Measurements from ENCODE around the gene ANKRD44. TPM values are rescaled to one million over a fixed set of nuclear protein-coding genes. Genes with fewer than 3 reads are reported as not detected.

Gene ANKRD44
- total and polyA plus RNA-seq, 5 experiments from 2014 or later = 85.8 to 279 (median 96.1) TPM

GRCh38 chr2:197204519-197205250, 105.9 kb downstream of the ANKRD44 start:
- POLR2A ChIA-PET = interaction anchor here (0.6 to 24.4 kb wide), 10 partner anchors 6 to 102 kb away, joined by 3 to 582 read pairs (median 5); partner anchors contain the start of gene ANKRD44
- Mint-ChIP-seq H3K27me3 (no peaks in the 10 kb centered on the region), H3K36me3 (peaks cover 6 to 35% (median 27%) of the 10 kb centered on the region in 3 donors), H3K4me1 (peaks cover 47 to 97% (median 95%) of the 10 kb centered on the region in 4 donors), H3K4me3 (peak overlapping the region in 8 of 10 donors; percentile 69 to 88 (median 74)), H3K9me3 (peaks cover 0 to 3% (median 0%) of the 10 kb centered on the region in 9 donors), H3K27ac (peak overlapping the region; percentile 97 to 100 (median 98))
- DNase-seq (no peak), ATAC-seq (no peak)

GRCh38 chr2:197201874-197202273, 108.7 kb downstream of the ANKRD44 start:
- ATAC-seq = no peak
- Mint-ChIP-seq H3K4me3 (peak overlapping the region; percentile 26 to 94 (median 72)), H3K36me3 (peaks cover 6 to 44% (median 33%) of the 10 kb centered on the region in 3 donors), H3K4me1 (peaks cover 45 to 96% (median 91%) of the 10 kb centered on the region in 4 donors), H3K9me3 (peaks cover 0 to 3% (median 0%) of the 10 kb centered on the region in 9 donors), H3K27me3 (peaks cover 0 to 2% (median 0%) of the 10 kb centered on the region in 5 donors), H3K27ac (peak overlapping the region; percentile 92 to 99 (median 96))
- POLR2A ChIA-PET = interaction anchor here (1.0 to 24.4 kb wide), 7 partner anchors 10 to 116 kb away, joined by 3 to 582 read pairs (median 5); partner anchors contain the start of gene ANKRD44
- no peak for DNase-seq

- H3K27ac Mint-ChIP-seq = peak overlapping the region; percentile 96 to 100 (median 98)
- H3K9me3 Mint-ChIP-seq = peaks cover 0 to 3% (median 0%) of the 10 kb centered on the region in 9 donors
- DNase-seq = no peak
- POLR2A ChIA-PET = interaction anchor here (1.1 to 24.4 kb wide), 6 partner anchors 9 to 106 kb away, joined by 3 to 582 read pairs (median 4); partner anchors contain the start of gene ANKRD44
- no peak for ATAC-seq
- H3K4me1 Mint-ChIP-seq = peaks cover 44 to 96% (median 91%) of the 10 kb centered on the region in 4 donors
- peaks cover 6 to 44% (median 33%) of the 10 kb centered on the region in 3 donors for H3K36me3 Mint-ChIP-seq
- peak overlapping the region; percentile 66 to 98 (median 92) for H3K4me3 Mint-ChIP-seq
- peaks cover 0 to 2% (median 0%) of the 10 kb centered on the region in 5 donors for H3K27me3 Mint-ChIP-seq
Observed at GRCh38 chr2:197200762-197201058, 109.9 kb downstream of the ANKRD44 start.

DNA sequence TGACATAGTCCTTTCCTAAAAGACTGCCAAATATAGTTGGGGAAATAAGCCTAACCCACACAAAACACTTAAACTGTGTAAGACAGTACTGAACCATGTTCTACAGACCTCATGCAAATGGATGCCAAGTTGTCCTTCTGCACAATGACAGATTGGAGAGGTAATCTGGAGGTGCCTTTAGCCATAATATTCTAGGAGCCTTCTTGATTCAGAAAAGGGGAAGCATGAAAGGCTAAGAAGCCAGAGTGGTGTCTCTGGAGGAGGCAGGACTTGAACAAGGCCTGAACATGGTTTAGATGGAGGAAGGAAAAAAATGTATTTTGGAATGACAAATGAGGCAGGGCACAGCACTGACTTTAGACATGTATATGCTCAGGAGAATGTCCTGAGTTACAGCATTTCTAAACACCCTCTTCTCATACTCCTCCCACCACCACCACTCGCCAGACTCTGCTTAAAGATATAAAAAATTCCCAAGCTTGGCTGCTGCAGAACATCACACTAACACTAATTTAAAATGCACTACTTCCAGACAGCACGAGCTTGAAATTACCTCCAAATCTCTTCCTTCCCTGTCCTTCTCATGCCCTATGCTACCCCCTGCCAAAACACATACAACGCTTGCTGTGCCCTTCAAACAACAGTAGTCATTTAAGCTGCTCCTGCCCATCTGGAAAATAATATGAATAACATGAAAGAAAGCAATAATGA, 110.4 kb downstream of the ANKRD44 start:
- Mint-ChIP-seq H3K27ac (peak overlapping the region; percentile 96 to 100 (median 98)), H3K9me3 (peaks cover 0 to 3% (median 0%) of the 10 kb centered on the region in 9 donors), H3K4me1 (peaks cover 44 to 96% (median 91%) of the 10 kb centered on the region in 4 donors), H3K36me3 (peaks cover 6 to 44% (median 31%) of the 10 kb centered on the region in 3 donors), H3K27me3 (peaks cover 0 to 2% (median 0%) of the 10 kb centered on the region in 5 donors), H3K4me3 (peak overlapping the region; percentile 66 to 98 (median 92))
- POLR2A ChIA-PET = interaction anchor here (1.1 to 24.4 kb wide), 11 partner anchors 9 to 107 kb away, joined by 3 to 582 read pairs (median 7); partner anchors contain the start of gene ANKRD44
- no peak for DNase-seq
- ATAC-seq = no peak

DNA sequence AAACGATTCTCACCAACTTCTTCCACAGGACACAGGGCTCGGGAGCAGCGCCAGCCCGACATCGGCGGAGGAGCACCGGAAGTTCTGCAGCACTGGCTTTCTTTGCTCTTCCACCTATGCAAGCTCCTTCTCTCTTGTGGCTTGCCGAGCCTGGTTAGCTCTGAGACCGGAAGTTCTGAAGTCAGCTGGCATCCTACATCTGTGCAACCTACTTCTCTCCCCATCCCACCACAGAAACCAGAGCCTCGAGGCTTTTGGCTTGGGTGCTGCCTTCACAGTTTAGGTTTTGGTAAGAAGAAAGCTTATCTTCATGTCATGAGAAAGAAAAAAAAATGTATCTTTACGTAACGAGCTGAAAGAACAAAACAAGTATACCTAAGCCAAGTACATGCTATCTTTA, 111.7 kb downstream of the ANKRD44 start:
- H3K27ac Mint-ChIP-seq = peak overlapping the region; percentile 96 to 100 (median 98)
- DNase-seq = peak; percentile 63 to 98 (median 93)
- H3K27me3 Mint-ChIP-seq = peaks cover 0 to 2% (median 0%) of the 10 kb centered on the region in 5 donors

GRCh38 chr2:197197895-197198311, 112.7 kb downstream of the ANKRD44 start:
- peaks cover 0 to 3% (median 0%) of the 10 kb centered on the region in 9 donors for H3K9me3 Mint-ChIP-seq
- DNase-seq (peak in 6 of 10 donors; percentile 38 to 64 (median 50)), ATAC-seq (peak; percentile 16 to 17)
- POLR2A ChIA-PET = interaction anchor here (0.6 to 24.4 kb wide), 32 partner anchors 8 to 302 kb away, joined by 3 to 582 read pairs (median 6); partner anchors contain the start of genes ANKRD44, HSPD1 and HSPE1
- H3K4me1 Mint-ChIP-seq = peaks cover 39 to 95% (median 87%) of the 10 kb centered on the region in 4 donors
- peaks cover 0 to 2% (median 0%) of the 10 kb centered on the region in 5 donors for H3K27me3 Mint-ChIP-seq
- peak overlapping the region; percentile 96 to 100 (median 98) for H3K27ac Mint-ChIP-seq
- peak overlapping the region; percentile 86 to 98 (median 94) for H3K4me3 Mint-ChIP-seq
- peaks cover 6 to 31% (median 16%) of the 10 kb centered on the region in 3 donors for H3K36me3 Mint-ChIP-seq

More for the DNA sequence above, 111.7 kb downstream of the ANKRD44 start:
- Mint-ChIP-seq H3K36me3 (peaks cover 6 to 40% (median 25%) of the 10 kb centered on the region in 3 donors), H3K4me1 (peaks cover 42 to 96% (median 92%) of the 10 kb centered on the region in 4 donors), H3K9me3 (peaks cover 0 to 3% (median 0%) of the 10 kb centered on the region in 9 donors), H3K4me3 (peak overlapping the region; percentile 86 to 98 (median 94))
- POLR2A ChIA-PET = interaction anchor here (0.8 to 24.4 kb wide), 31 partner anchors 9 to 301 kb away, joined by 3 to 582 read pairs (median 6); partner anchors contain the start of genes ANKRD44, HSPD1, HSPE1 and SF3B1
- peak; percentile 79 to 89 for ATAC-seq

- DNase-seq = no peak
- POLR2A ChIA-PET = interaction anchor here (1.1 to 24.4 kb wide), 13 partner anchors 15 to 127 kb away, joined by 3 to 582 read pairs (median 8); partner anchors contain the start of gene ANKRD44
- peak overlapping the region; percentile 86 to 98 (median 94) for H3K4me3 Mint-ChIP-seq
- H3K36me3 Mint-ChIP-seq = peaks cover 0 to 20% (median 10%) of the 10 kb centered on the region in 3 donors
- peaks cover 36 to 93% (median 86%) of the 10 kb centered on the region in 4 donors for H3K4me1 Mint-ChIP-seq
- peaks cover 0 to 2% (median 0%) of the 10 kb centered on the region in 5 donors for H3K27me3 Mint-ChIP-seq
- peak overlapping the region; percentile 96 to 100 (median 98) for H3K27ac Mint-ChIP-seq
- peak in 1 of 2 donors; percentile 2 for ATAC-seq
- H3K9me3 Mint-ChIP-seq = no peaks in the 10 kb centered on the region
Observed at GRCh38 chr2:197196541-197197180, 113.9 kb downstream of the ANKRD44 start.

DNA sequence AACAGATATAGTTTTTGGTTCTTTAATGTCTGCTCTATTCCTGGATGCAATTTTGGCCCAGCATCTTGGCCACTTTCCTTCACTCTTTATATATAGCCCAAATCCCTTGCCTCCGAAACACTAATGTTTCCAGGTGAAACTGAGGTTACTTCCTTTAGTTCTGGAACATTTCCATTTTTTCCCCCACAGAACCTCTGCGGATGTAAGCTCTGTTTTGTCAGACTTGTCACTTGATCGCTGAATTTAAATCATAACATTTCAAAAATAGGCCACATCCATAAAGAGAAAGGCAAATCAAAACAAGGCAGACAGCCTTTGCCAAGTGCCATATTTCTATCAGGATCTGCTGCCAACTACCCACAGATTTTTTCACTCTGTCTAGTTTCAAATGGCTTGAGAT, 115.1 kb downstream of the ANKRD44 start:
- peak overlapping the region; percentile 96 to 100 (median 98) for H3K27ac Mint-ChIP-seq
- peaks cover 0 to 15% (median 7%) of the 10 kb centered on the region in 3 donors for H3K36me3 Mint-ChIP-seq
- H3K4me3 Mint-ChIP-seq = peak overlapping the region; percentile 86 to 98 (median 94)
- ATAC-seq (no peak), DNase-seq (peak in 2 of 10 donors; percentile 39 to 42)
- H3K27me3 Mint-ChIP-seq = peaks cover 0 to 2% (median 0%) of the 10 kb centered on the region in 5 donors
- peaks cover 35 to 93% (median 85%) of the 10 kb centered on the region in 4 donors for H3K4me1 Mint-ChIP-seq
- H3K9me3 Mint-ChIP-seq = no peaks in the 10 kb centered on the region
- POLR2A ChIA-PET = interaction anchor here (0.8 to 24.4 kb wide), 9 partner anchors 8 to 128 kb away, joined by 3 to 582 read pairs (median 5); partner anchors contain the start of gene ANKRD44

DNA sequence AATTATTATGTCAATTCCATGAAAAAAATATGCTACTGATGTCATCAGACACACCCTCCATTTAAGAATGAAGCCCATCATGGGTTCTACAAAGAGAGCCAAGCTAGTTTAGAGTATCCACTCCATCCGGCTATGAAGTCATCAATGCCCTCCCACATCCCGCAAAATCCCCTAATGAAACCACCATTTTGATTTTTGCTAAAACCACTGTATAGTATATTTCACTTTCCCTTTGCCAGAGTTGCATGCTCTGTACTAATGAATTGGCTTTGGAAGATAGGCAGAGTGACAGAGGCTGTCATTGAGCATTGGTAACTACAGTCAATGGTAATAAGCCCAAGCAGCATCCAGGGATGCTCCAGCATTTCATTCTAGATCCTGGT, 118.6 kb downstream of the ANKRD44 start:
- Mint-ChIP-seq H3K4me3 (peak overlapping the region; percentile 23 to 79 (median 56)), H3K36me3 (peaks cover 0 to 19% (median 0%) of the 10 kb centered on the region in 3 donors), H3K27me3 (no peaks in the 10 kb centered on the region), H3K27ac (peak overlapping the region; percentile 35 to 98 (median 83)), H3K4me1 (peaks cover 43 to 94% (median 86%) of the 10 kb centered on the region in 4 donors), H3K9me3 (no peaks in the 10 kb centered on the region)
- DNase-seq (peak in 4 of 10 donors; percentile 31 to 64 (median 45)), ATAC-seq (peak; percentile 51 to 79)
- POLR2A ChIA-PET = interaction anchor here (0.6 to 4.2 kb wide), 6 partner anchors 9 to 118 kb away, joined by 3 to 59 read pairs (median 4); partner anchors contain the start of gene ANKRD44

GRCh38 chr2:197191177-197191939, 119.2 kb downstream of the ANKRD44 start:
- H3K4me1 Mint-ChIP-seq = peaks cover 41 to 91% (median 83%) of the 10 kb centered on the region in 4 donors
- POLR2A ChIA-PET = interaction anchor here (0.7 to 4.2 kb wide), 8 partner anchors 9 to 150 kb away, joined by 3 to 59 read pairs (median 4); partner anchors contain the start of gene ANKRD44
- no peaks in the 10 kb centered on the region for H3K9me3 Mint-ChIP-seq
- H3K36me3 Mint-ChIP-seq = peaks cover 0 to 21% (median under 1%) of the 10 kb centered on the region in 3 donors
- H3K27me3 Mint-ChIP-seq = no peaks in the 10 kb centered on the region
- H3K27ac Mint-ChIP-seq = peak overlapping the region; percentile 35 to 98 (median 83)
- peak overlapping the region; percentile 11 to 79 (median 56) for H3K4me3 Mint-ChIP-seq
- DNase-seq = peak in 4 of 10 donors; percentile 46 to 76 (median 73)
- ATAC-seq = peak; percentile 41 to 60

All from naive thymus-derived CD8-positive, alpha-beta T cell (primary cell).